Upper lobe of right lung (tissue), 1 donor: ENCODE data around the gene FRY. TPM values are rescaled to one million over a fixed set of nuclear protein-coding genes. Genes with fewer than 3 reads are reported as not detected.

Experiments used
- ATAC-seq: fragments of 200-7000 bp; cut with Tn5 transposase; one replicate; pipeline ENCODE4 v1.9.1; 2020; ENCODE audit warnings: mild to moderate bottlenecking, moderate library complexity
- DNase-seq: peaks from one replicate; pipeline ENCODE4 v3.0.0-alpha.2; 2020
- H3K27ac ChIP-seq: fragments of 200-600 bp; one replicate; pipeline ENCODE4 v1.8.0; 2022
- H3K27me3 ChIP-seq: fragments of 200-600 bp; one replicate; pipeline ENCODE4 v1.8.0; 2022; ENCODE audit warnings: mild to moderate bottlenecking
- H3K36me3 ChIP-seq: fragments of 200-600 bp; one replicate; pipeline ENCODE4 v1.8.0; 2022
- H3K4me1 ChIP-seq: fragments of 200-600 bp; one replicate; pipeline ENCODE4 v1.8.0; 2022
- H3K4me3 ChIP-seq: fragments of 200-600 bp; one replicate; pipeline ENCODE4 v1.8.0; 2022; ENCODE audit warnings: mild to moderate bottlenecking
- H3K9me3 ChIP-seq: fragments of 200-600 bp; one replicate; pipeline ENCODE4 v1.8.0; 2022
- CTCF ChIP-seq: fragments of 200-600 bp; IDR thresholded peaks from one replicate; pipeline ENCODE4 v1.8.0; 2022; ENCODE audit warnings: antibody characterized with exemption
- intact Hi-C: fragments of 100-400 bp; cut with DNase I; formaldehyde crosslinking; loops from one replicate; pipeline ENCODE4 v1.11.0; 2022
- total RNA-seq: library from RNA; stranded (reverse); fragmentation: NEBNext Ultra II Directional; extraction: Animal tissue kit (Norgen Biotek cat#: 25700); gene quantifications from one replicate; pipeline ENCODE4 v1.2.1, GENCODE V29; 2021
- donor health status: DM: no; HTN: yes; CAD: no; lungs with severe emphysema.

The FRY gene
- total RNA-seq, 1 donor from 2014 or later, result 76.6 TPM

GRCh38 chr13:32060401-32060878 lies 28.9 kb downstream of the FRY start:
- DNase-seq (no peak), ATAC-seq (no peak)
- H3K4me3 ChIP-seq, result no peak overlapping the region
- no peaks in the 10 kb centered on the region for H3K27me3 ChIP-seq
- intact Hi-C loops, result no loop called here
- no peaks in the 10 kb centered on the region for H3K4me1 ChIP-seq
- no peak for TF ChIP-seq CTCF
- no peaks in the 10 kb centered on the region for H3K36me3 ChIP-seq
- no peak overlapping the region for H3K27ac ChIP-seq
- no peaks in the 10 kb centered on the region for H3K9me3 ChIP-seq

GRCh38 chr13:32063619-32064233 lies 32.2 kb downstream of the FRY start:
- H3K27ac ChIP-seq, result no peak overlapping the region
- no peak for DNase-seq
- H3K4me1 ChIP-seq, result no peaks in the 10 kb centered on the region
- ATAC-seq, result no peak
- H3K4me3 ChIP-seq, result no peak overlapping the region
- intact Hi-C loops, result no loop called here
- H3K36me3 ChIP-seq, result no peaks in the 10 kb centered on the region
- no peaks in the 10 kb centered on the region for H3K9me3 ChIP-seq
- TF ChIP-seq CTCF, result no peak
- H3K27me3 ChIP-seq, result no peaks in the 10 kb centered on the region

- ATAC-seq, result no peak
- no peak for TF ChIP-seq CTCF
Measured at GRCh38 chr13:32067149-32067961, 35.8 kb downstream of the FRY start.

GRCh38 chr13:32068255-32068654 lies 36.7 kb downstream of the FRY start:
- Histone ChIP-seq H3K36me3 (no peaks in the 10 kb centered on the region), H3K4me3 (no peak overlapping the region), H3K9me3 (no peaks in the 10 kb centered on the region), H3K27me3 (no peaks in the 10 kb centered on the region), H3K4me1 (no peaks in the 10 kb centered on the region), H3K27ac (no peak overlapping the region)
- DNase-seq (no peak), ATAC-seq (no peak)
- no peak for TF ChIP-seq CTCF
- intact Hi-C loops, result no loop called here

More at GRCh38 chr13:32067149-32067961, 35.8 kb downstream of the FRY start:
- Histone ChIP-seq H3K27me3 (no peaks in the 10 kb centered on the region), H3K9me3 (no peaks in the 10 kb centered on the region), H3K36me3 (no peaks in the 10 kb centered on the region), H3K4me1 (no peaks in the 10 kb centered on the region), H3K27ac (no peak overlapping the region), H3K4me3 (no peak overlapping the region)
- intact Hi-C loops, result no loop called here
- no peak for DNase-seq

GRCh38 chr13:32073180-32073864 lies 41.7 kb downstream of the FRY start:
- ATAC-seq, result no peak
- H3K36me3 ChIP-seq, result no peaks in the 10 kb centered on the region
- H3K27me3 ChIP-seq, result no peaks in the 10 kb centered on the region
- H3K9me3 ChIP-seq, result no peaks in the 10 kb centered on the region
- no peak for TF ChIP-seq CTCF
- no peak overlapping the region for H3K4me3 ChIP-seq
- intact Hi-C loops, result no loop called here
- H3K27ac ChIP-seq, result no peak overlapping the region
- DNase-seq, result no peak
- H3K4me1 ChIP-seq, result no peaks in the 10 kb centered on the region
